SK-MEL-5 (cell line): Measurements from ENCODE around the gene RCBTB2. TPM values are rescaled to one million over a fixed set of nuclear protein-coding genes. Genes with fewer than 3 reads are reported as not detected.
"Not testable (repeated sequence)": the region's sequence is repeated elsewhere in the genome, so short reads cannot be mapped to it uniquely, and the experiment has no call there.

Source experiments
- DNase-seq: peaks from one replicate; pipeline ENCODE4 v3.0.0-alpha.2; 2016; ENCODE audit warnings: low read depth, low spot score
- in situ Hi-C: cut with HindIII; loops from 2 replicates; pipeline ENCODE4 v1.10.0; 2016; ENCODE audit warnings: low sequenced_read_pairs, high pct_unique_total_duplicates, low pct_unique_long_range_greater_than_20kb
- total RNA-seq: library from RNA; depleted of rRNA; stranded (reverse); fragments of >200 nt; shearing (Covaris generic); gene quantifications from 2 replicates; pipeline ENCODE4 v1.2.3, GENCODE V29; 2014

The RCBTB2 gene
- total RNA-seq, 1 experiment from 2014 or later = 4.8 TPM

DNA sequence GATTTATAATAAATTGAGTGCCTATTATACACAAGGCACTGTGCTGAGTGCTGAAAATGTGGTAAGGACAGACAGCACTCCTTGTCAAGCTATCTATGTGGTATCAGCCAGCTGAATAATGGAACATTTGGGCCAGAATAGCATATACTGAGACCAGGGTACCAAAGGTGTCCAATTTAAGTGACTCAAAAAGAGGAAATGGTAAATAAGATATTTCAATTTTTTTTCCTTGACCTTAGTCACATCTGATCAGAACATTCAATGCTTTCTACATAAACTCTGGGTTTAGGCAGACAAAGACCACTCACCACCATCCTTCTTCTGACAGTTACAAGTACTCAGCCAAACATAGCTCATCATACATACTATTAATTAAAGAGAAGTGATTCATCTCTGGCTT is 43.2 kb downstream of the RCBTB2 start:
- in situ Hi-C loops = no loop called here
- DNase-seq = no peak

DNA sequence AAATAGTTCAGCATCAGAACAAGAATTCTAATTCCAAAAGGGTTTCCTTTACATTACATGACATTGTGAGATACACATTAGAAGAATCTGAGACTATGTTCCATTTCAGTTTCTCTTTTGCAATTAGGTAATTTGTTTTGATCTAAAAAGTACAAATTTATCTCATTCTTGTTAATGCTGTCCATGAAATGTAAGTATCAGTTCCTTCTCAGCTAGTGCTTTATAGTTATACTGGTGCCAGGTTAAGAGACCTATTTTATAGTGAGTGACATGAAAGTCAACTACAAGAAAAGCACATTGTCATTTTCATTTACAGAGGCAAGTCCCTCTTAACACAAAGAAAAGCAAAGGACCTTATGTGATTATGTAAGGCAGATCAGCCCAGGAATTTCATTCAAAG is 43.9 kb downstream of the RCBTB2 start:
- DNase-seq = no peak
- in situ Hi-C loops = no loop called here

DNA sequence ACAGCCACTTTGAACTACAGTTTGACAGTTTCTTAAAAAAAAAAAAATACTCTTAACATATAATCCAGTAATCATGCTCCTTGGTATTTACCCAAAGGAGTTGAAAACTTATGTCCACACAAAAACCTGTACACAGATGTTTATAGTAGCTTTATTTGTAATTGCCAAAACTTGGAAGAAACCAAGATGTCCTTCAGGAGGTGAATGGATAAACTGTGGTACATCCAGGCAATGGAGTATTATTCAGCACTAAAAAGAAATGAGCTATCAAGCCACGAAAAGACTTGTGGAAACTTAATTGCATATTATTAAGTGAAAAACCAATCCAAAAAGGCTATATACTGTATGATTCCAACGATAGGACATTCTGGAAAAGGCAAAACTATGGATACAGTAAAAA is 44.9 kb downstream of the RCBTB2 start:
- in situ Hi-C loops = no loop called here
- DNase-seq = no peak

DNA sequence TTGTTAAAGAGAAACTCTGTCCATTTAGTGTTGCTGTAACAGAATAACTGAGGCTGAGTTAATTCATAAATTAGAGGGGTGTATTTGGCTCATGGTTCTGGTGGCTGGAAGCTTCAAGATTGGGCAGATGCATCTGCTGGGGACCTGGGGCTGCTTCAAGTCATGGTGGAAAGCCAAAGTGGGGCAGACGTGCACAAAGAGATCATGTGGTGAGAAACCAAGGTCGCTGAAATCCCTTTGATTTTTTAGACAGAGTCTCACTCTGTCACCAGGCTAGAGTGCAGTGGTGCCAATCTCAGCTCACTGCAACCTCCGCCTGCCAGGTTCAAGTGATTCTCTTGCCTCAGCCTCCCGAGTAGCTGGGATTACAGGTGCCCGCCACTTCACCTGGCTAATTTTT is 46.0 kb downstream of the RCBTB2 start:
- no peak for DNase-seq
- in situ Hi-C loops = no loop called here

DNA sequence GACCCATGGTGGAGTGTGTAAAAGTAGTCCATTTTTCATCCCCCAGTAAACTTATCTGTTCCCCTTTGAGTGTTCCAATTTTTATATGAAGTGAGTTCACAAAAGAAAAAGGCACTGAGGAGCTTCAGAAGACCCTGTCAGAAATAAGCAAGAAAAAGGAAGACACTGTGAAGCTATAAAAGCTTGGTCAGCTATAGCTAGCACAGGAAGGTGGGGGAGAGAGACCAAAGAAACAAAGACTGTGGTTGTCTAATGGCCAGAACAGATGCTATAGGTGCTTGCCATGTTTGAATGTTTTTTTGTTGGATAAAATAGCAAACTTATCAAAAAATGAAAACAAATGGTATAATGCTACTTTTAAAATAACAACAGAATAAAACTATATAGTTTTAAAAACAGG is 46.5 kb downstream of the RCBTB2 start:
- in situ Hi-C loops = no loop called here
- no peak for DNase-seq

DNA sequence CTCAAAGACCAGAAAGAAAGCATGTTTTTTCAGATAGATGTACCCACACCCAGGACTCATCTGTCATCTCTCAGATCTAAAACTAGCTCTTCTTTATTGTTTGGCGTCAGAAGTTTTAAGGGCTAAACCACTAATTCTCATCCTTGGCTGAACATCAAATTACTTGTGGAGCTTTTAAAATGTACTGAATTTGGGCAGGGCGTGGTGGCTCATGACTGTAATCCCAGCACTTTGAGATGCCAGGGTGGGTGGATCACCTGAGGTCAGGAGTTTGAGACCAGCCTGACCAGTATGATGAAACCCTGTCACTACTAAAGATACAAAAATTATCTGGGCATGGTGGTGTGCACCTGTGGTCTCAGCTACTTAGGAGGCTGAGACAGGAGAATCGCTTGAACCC is 47.4 kb downstream of the RCBTB2 start:
- DNase-seq = no peak
- in situ Hi-C loops = no loop called here

DNA sequence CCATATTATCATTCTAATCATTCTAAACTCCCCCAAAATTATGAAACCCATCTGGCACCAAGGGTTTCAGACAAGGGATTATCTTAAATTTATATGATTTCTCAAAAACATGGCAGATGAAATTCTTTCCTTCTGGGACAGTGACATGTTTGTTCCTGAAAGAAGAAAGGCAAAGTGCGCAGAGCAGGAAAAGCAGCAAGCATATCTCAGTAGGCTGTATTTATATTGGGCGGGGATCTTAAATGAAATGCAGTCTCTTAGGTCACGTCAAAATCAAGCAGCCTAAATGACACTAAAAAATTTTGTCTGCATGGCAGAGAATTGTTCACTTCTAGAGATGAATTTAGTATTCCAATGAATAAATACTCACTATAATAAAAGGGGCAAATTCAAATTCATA is 49.3 kb downstream of the RCBTB2 start:
- in situ Hi-C loops = no loop called here
- no peak for DNase-seq

DNA sequence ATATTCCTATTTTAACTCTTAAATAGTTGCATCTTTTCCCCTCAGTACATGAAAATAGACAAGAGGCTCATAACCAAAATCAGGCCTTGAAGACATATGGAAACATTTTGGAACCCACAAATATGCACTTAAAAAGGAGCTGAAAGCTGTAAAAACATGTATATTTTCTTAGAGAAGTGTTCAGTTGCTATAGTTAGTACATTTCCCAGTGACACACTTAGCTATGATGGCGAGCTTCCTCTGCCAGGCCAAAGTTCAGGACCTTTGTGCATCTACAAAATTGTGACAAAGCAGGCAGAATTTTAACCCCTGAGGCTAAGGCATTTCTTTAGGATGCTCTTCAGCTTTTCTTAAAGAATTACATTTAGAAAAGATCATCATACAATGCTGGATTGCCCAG is 54.5 kb downstream of the RCBTB2 start:
- DNase-seq = no peak
- in situ Hi-C loops = no loop called here

DNA sequence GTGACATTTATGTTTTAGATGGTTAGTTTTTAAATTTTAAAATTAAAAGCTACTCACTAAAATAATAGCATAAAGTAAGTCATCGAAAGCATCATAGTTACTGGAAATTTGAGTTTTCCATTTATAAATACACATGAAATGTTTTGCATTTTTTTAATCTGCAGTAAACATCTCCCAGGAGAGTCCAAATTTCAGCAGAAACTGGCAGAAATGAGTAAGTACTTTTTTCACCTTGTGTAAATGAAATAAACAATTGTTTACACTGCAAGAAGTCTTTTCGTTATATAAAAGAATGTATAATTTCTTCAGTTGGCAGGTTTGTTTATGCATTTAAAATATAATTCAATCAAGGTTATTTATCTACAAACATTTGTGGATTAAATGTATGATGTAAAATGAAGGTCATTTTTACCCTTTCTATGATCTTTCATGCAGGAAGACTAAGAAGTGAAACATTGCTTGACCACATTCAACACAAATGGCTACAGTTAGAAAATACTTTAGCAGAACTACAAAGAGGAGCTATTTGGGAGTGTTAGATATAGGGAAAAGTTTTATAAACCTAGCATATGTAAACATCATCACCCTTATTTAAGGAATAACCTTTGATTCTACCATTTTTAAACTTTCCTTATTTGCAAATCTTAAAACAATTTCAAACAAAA is 55.6 kb downstream of the RCBTB2 start:
- in situ Hi-C loops = no loop called here

DNA sequence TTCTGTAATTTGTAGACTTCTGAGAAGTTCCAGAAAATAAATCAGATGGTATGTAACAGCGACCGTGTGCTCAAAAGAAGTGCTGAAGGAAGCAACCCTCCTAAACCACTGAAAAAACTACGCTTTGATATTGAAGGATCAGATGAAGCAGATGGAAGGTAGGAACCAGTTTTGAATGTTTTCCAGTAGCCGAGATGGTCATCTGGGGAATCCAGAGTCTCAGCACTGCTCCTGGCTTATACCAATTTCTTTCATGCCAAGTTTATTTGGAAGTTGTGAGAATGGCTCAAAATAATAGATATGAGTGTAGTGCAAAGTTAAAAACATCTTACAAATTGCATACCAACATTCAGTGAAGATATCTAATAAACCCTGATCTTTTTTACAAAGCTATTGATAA is 56.2 kb downstream of the RCBTB2 start:
- no peak for DNase-seq
- in situ Hi-C loops = no loop called here

More for the DNA sequence above, 55.6 kb downstream of the RCBTB2 start:
- no peak for DNase-seq

DNA sequence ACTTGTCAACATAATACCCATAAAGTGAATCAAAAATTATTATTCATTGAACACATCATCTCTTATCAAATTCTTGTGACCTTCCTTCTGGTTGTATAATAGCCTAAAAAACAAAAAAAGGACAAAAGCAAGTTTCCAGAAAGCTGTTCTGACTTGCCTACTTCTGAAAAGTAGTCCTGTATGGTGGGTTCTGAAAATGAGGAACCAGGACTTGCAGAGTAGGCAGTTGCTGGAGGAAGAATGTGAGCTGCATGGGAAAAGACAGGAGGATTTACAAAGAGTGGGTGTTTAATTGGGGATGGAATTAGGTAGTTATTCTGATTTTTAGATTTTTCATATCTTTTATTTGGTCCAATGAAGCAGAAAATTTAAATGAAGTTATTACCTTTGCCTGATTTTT is 56.7 kb downstream of the RCBTB2 start:
- DNase-seq = no peak
- in situ Hi-C loops = no loop called here

DNA sequence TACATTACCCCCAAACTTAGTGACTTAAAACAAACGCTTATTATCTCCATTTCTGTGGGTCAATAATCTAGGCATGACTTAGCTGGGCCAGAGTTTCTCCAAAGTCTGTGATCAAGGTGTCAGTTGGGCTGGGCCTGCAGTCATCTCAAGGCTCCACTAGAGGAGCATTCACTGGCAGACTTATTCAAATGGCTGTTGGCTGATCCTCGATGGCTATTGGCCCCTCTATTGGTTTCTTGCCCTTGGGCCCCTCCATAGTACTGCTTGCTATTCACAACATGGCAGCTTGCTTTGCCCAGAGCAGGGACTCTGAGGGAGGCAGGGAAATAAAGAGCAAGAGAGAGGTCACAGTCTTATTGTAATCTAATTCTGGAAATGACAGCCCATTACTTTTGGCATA is 57.6 kb downstream of the RCBTB2 start:
- in situ Hi-C loops = no loop called here
- peak; percentile 19 for DNase-seq

DNA sequence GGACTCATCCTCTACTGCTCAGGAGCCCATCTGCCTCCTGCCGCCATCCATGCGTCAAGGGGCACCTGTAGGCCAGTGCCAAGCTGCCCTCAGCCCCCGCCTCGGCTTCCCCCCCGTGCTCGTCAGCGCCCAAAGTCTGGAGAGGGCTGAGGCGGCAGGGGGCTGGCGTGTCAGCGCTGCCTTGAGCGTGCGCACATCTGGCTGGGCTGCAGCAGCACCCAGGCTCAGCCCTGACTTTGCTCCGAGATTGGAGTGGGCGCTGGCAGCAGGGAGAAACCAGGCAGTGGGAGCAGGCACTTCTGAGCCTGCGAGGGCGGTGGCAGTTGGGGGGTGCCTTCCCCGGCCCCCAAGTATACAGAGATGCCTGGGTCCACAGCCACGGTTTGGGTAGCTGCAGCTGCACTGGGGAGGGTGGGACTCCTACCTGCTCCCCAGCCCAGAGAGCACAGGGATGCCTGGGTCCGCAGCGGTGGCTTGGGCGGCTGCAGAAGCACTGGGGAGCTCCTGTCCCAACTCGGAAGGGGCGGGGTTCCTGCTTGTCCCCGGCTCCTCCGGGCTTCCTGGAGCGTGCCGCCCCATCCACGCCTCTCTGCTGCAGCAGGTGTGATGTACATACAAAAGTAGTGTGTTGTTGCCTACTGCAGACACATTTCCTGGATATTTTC is 75.2 kb downstream of the RCBTB2 start:
- in situ Hi-C loops = no loop called here
- no peak for DNase-seq

DNA sequence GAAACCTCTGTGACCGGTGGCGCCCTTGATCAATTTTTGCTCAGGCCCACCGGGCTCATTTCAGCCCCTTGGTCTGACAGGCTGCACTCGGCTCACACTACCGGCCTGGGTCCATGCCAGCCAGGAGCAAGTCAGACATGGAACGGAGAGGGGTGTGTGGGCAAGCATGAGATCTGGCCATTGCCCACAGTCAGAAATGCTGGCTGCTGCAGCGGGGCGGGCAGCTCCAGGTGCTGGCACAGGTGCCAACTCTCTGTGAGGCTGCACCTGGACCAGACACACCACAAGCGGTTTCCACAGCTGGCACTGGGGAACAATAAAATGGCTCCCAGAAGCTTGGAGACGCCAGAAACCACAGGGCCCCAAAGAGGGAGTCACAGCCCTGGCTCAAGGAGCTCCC is 76.3 kb downstream of the RCBTB2 start:
- DNase-seq = no peak
- in situ Hi-C loops = no loop called here

DNA sequence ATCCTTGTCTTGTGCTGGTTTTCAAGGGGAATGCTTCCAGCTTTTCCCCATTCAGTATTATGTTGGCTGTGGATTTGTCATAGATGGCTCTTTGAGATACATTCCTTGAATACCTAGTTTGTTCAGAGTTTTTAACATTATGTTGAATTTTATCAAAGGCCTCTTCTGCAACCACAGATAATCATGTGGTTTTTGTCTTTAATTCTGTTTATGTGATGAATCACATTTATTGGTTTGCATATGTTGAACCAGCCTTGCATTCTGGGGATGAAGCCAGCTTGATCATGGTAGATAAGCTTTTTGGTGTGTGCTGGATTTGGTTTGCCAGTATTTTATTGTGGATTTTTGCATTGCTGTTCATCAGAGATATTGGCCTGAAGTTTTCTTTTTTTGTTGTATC is 81.7 kb downstream of the RCBTB2 start:
- in situ Hi-C loops, DNase-seq: not testable (repeated sequence)

DNA sequence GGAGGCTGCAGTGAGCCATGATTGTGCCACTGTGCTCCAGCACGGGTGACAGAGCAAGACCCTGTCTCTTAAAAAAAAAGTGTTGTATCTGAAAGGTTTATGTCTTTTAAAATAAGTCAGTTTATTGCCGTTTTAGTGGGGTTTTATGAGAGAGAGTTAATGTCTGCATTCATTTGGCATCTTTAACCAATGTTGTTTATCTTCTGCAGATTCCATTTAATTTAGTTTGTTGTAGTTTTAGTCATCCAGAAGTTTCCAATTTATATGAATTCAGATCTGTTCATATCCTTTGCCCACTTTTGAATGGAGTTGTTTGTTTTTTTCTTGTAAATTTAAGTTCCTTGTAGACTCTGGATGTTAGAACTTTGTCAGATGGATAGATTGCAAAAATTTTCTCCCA is 83.2 kb downstream of the RCBTB2 start:
- DNase-seq = no peak
- in situ Hi-C loops = no loop called here

DNA sequence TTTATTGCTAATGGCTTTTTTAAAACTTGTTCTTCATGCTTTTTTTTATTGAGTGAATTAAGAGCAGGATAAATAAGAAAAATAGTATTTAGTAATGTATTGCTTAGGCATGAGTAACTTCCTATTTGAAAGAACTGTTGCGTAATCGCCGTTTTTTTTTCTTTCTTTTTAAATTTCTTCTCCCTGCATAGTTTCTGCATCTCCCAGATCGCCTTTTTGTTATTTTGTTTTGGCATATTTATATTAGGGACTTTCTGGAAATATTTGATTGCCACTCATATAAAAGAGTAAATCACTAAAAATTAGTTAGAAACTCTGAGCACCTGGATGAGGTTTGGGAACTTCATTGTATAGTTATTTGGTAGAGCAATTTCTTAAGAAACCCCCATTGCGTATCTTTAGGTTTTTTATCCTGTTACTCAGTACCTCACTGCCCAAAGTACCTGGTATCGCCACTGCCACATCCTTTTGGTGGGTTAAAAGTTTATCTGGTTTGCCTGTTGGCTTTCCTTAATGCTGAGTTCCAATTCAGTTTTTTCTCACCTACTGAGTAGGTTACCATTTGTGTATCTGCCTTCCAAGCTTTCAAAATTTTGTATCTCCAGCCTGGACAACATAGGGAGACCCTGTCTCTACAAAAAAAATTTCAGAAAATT is 83.8 kb downstream of the RCBTB2 start:
- DNase-seq = no peak
- in situ Hi-C loops = no loop called here

DNA sequence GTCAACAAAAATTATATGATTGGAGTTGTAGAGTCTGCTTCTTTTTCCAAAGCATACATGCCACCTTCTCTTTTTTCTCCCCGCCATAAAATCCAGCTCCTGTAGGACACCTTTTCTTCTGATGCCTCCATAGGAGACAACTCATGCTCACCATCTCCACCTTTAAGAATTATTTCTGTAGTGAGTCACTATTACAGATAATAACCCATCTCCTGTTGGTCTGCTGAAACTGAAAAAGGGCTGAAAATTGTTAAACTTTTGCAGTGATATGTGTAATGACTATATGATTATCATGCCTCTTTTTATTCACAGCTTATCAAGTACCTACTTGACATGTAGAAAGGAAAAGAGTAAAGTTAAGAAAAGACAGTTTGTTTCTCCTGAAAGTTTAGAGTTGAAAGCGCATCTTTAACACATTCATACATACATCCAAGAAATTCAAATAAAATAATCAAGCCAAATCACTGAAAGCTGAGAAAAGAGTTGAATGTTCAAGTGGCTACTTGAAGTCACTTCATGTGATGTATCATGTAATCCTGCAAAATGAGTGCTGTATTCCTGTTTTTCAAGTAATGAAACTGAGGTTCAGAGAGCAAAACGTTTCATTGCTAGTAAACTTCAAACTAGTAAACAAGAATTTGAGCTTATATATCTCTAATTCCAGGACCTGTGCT is 84.5 kb downstream of the RCBTB2 start:
- in situ Hi-C loops = no loop called here
- DNase-seq = no peak

DNA sequence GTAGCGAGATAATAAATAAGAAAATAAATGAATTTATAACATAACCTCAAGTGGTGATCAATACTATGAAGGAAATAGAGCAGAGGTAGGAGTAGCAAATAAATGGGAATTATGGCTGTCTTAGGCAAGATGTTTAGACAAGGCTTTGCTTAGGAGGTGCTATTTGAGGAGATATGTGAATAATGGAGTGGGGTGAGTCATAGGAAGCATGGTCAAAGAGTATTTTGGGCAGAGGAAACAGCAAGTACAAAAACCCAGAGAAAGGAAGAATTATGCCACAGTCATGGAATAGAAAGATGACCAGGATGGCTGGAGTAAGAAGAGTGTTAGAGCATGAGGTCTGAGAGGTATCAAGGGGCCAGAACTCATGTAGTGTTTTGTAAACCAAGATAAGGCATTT is 86.4 kb downstream of the RCBTB2 start:
- in situ Hi-C loops = no loop called here
- peak; percentile 31 for DNase-seq
